Measurements from ENCODE around the gene TMEM205.

Gene TMEM205

GRCh38 chr19:11365557-11366117, 19.6 kb upstream of the TMEM205 start:
- Histone ChIP-seq H3K4me1 (ENCODE audit: insufficient read depth, low read length, poor library complexity, severe bottlenecking) (no peaks in the 10 kb centered on the region), H3K4me3 (ENCODE audit: low read length, poor library complexity, severe bottlenecking) (no peak overlapping the region), H3K9me3 (ENCODE audit: insufficient read depth, low read depth, low read length) (no peaks in the 10 kb centered on the region), H4K20me1 (ENCODE audit: insufficient read depth, low read length, poor library complexity, severe bottlenecking) (no peaks in the 10 kb centered on the region), H3K9ac (ENCODE audit: low read depth, low read length, poor library complexity, severe bottlenecking) (no peak overlapping the region), H2AFZ (ENCODE audit: low read length) (no peak overlapping the region), H3K36me3 (ENCODE audit: insufficient read depth, low read length) (no peaks in the 10 kb centered on the region), H3K4me2 (ENCODE audit: low read depth, low read length, poor library complexity, severe bottlenecking) (no peak overlapping the region), H3K27me3 (ENCODE audit: insufficient read depth, low read length, poor library complexity, severe bottlenecking) (no peaks in the 10 kb centered on the region), H3F3A (ENCODE audit: low read depth) (no peaks in the 10 kb centered on the region), H3K9me2 (replicated peaks; ENCODE audit: low read depth, low read length) (no peaks in the 10 kb centered on the region), H3K79me2 (ENCODE audit: insufficient read depth, low read length) (no peaks in the 10 kb centered on the region)
- TF ChIP-seq EZH2phosphoT487 (IDR thresholded peaks at IDR 0.05; ENCODE audit: borderline replicate concordance) (no peak), CTCF (conservative IDR thresholded peaks at IDR 0.05; ENCODE audit: low read length) (no peak)

- Histone ChIP-seq H3K4me2 (ENCODE audit: low read depth, low read length, poor library complexity, severe bottlenecking) (no peak overlapping the region), H2AFZ (ENCODE audit: low read length) (no peak overlapping the region), H3K9me2 (replicated peaks; ENCODE audit: low read depth, low read length) (no peaks in the 10 kb centered on the region), H3K79me2 (ENCODE audit: insufficient read depth, low read length) (no peaks in the 10 kb centered on the region), H4K20me1 (ENCODE audit: insufficient read depth, low read length, poor library complexity, severe bottlenecking) (no peaks in the 10 kb centered on the region), H3K36me3 (ENCODE audit: insufficient read depth, low read length) (no peaks in the 10 kb centered on the region), H3K4me1 (ENCODE audit: insufficient read depth, low read length, poor library complexity, severe bottlenecking) (no peaks in the 10 kb centered on the region), H3K27me3 (ENCODE audit: insufficient read depth, low read length, poor library complexity, severe bottlenecking) (no peaks in the 10 kb centered on the region), H3K4me3 (ENCODE audit: low read length, poor library complexity, severe bottlenecking) (no peak overlapping the region), H3K9ac (ENCODE audit: low read depth, low read length, poor library complexity, severe bottlenecking) (no peak overlapping the region), H3K9me3 (ENCODE audit: insufficient read depth, low read depth, low read length) (no peaks in the 10 kb centered on the region), H3F3A (ENCODE audit: low read depth) (no peaks in the 10 kb centered on the region)
- TF ChIP-seq EZH2phosphoT487 (IDR thresholded peaks at IDR 0.05; ENCODE audit: borderline replicate concordance) (no peak), CTCF (conservative IDR thresholded peaks at IDR 0.05; ENCODE audit: low read length) (no peak)
These were observed 18.9 kb upstream of the TMEM205 start for GRCh38 chr19:11364935-11365334.

- H3K9ac ChIP-seq (ENCODE audit: low read depth, low read length, poor library complexity, severe bottlenecking), result no peak overlapping the region
- no peak overlapping the region for H2AFZ ChIP-seq (ENCODE audit: low read length)
- H3K27me3 ChIP-seq (ENCODE audit: insufficient read depth, low read length, poor library complexity, severe bottlenecking), result no peaks in the 10 kb centered on the region
- no peak overlapping the region for H3K4me3 ChIP-seq (ENCODE audit: low read length, poor library complexity, severe bottlenecking)
- no peak overlapping the region for H3K4me2 ChIP-seq (ENCODE audit: low read depth, low read length, poor library complexity, severe bottlenecking)
- H3K79me2 ChIP-seq (ENCODE audit: insufficient read depth, low read length), result no peaks in the 10 kb centered on the region
- H4K20me1 ChIP-seq (ENCODE audit: insufficient read depth, low read length, poor library complexity, severe bottlenecking), result no peaks in the 10 kb centered on the region
- H3K9me3 ChIP-seq (ENCODE audit: insufficient read depth, low read depth, low read length), result no peaks in the 10 kb centered on the region
- no peaks in the 10 kb centered on the region for H3K4me1 ChIP-seq (ENCODE audit: insufficient read depth, low read length, poor library complexity, severe bottlenecking)
- no peak for TF ChIP-seq EZH2phosphoT487 (IDR thresholded peaks at IDR 0.05; ENCODE audit: borderline replicate concordance)
- no peak for TF ChIP-seq CTCF (conservative IDR thresholded peaks at IDR 0.05; ENCODE audit: low read length)
- H3K9me2 ChIP-seq (replicated peaks; ENCODE audit: low read depth, low read length), result no peaks in the 10 kb centered on the region
- H3F3A ChIP-seq (ENCODE audit: low read depth), result no peaks in the 10 kb centered on the region
- no peaks in the 10 kb centered on the region for H3K36me3 ChIP-seq (ENCODE audit: insufficient read depth, low read length)
These were observed 18.3 kb upstream of the TMEM205 start for GRCh38 chr19:11364296-11364904.
